ENCODE results near the gene RACK1. TPM values are rescaled to one million over a fixed set of nuclear protein-coding genes. Genes with fewer than 3 reads are reported as not detected.

The RACK1 gene
- total RNA-seq, 1 experiment from 2014 or later = 2,552 TPM

GRCh38 chr5:181283347-181283746 lies 39.6 kb upstream of the RACK1 start:
- no peaks in the 10 kb centered on the region; the same call in 1 of the 2 replicates for H3K27me3 Mint-ChIP-seq (ENCODE audit: low read depth)

More at GRCh38 chr5:181283347-181283746, 39.6 kb upstream of the RACK1 start:
- Histone ChIP-seq H4K8ac (replicated peaks; ENCODE audit: insufficient read length, low read depth, low read length) (no peak overlapping the region), H3K23ac (ENCODE audit: insufficient read length, low read depth, low read length) (no peak overlapping the region), H3K4ac (ENCODE audit: low read depth, low read length) (no peak overlapping the region), H3T11ph (ENCODE audit: low read length) (no peak overlapping the region), H4K91ac (ENCODE audit: insufficient read length, low read depth, low read length) (no peak overlapping the region), H3K23me2 (ENCODE audit: insufficient read length, low read depth, low read length, poor library complexity, severe bottlenecking) (peaks cover 9% of the 10 kb centered on the region), H3K79me2 (ENCODE audit: insufficient read depth, low read length) (no peaks in the 10 kb centered on the region; the same call in 1 of the 2 replicates), H2BK20ac (ENCODE audit: low read depth, low read length, poor library complexity, severe bottlenecking) (no peak overlapping the region), H2BK12ac (ENCODE audit: insufficient read length, low read depth, low read length) (no peak overlapping the region), H3K79me1 (ENCODE audit: insufficient read depth, low read depth, low read length, poor library complexity, severe bottlenecking) (peaks cover 8% of the 10 kb centered on the region), H3K9me3 (ENCODE audit: control insufficient read depth, low read depth, low read length) (no peaks in the 10 kb centered on the region), H3K56ac (ENCODE audit: insufficient read length, low read depth, low read length) (no peak overlapping the region), H2AK5ac (ENCODE audit: insufficient read length, low read length) (no peak overlapping the region), H3K9ac (ENCODE audit: extremely low read depth, insufficient read length, low read length) (no peak overlapping the region), H3K4me2 (ENCODE audit: insufficient read depth, insufficient read length, low read length) (no peak overlapping the region), H3K27me3 (ENCODE audit: insufficient read depth, low read length) (no peaks in the 10 kb centered on the region), H4K20me1 (ENCODE audit: control insufficient read depth, insufficient read depth, insufficient read length) (no peaks in the 10 kb centered on the region), H3K27ac (ENCODE audit: insufficient read length, low read depth, low read length) (no peak overlapping the region), H3K4me1 (ENCODE audit: insufficient read depth, low read length) (no peaks in the 10 kb centered on the region), H2BK120ac (ENCODE audit: low read depth, low read length, poor library complexity, severe bottlenecking) (no peak overlapping the region), H3K18ac (ENCODE audit: insufficient read length, low read depth, low read length) (no peak overlapping the region), H2AFZ (ENCODE audit: low read length) (no peak overlapping the region), H2BK15ac (ENCODE audit: low read depth, low read length) (no peak overlapping the region), H2BK5ac (ENCODE audit: insufficient read length, low read length) (no peak overlapping the region), H3K14ac (ENCODE audit: insufficient read depth, low read length) (no peak overlapping the region), H4K5ac (ENCODE audit: insufficient read length, low read depth, low read length) (no peak overlapping the region)
- Mint-ChIP-seq H3K9me3 (peaks cover 0 to 3% of the 10 kb centered on the region in 2 experiments; a peak in 2 of 5 replicates), H3K4me3 (peak overlapping the region; percentile 44 to 51; a peak in 4 of 5 replicates), H3K36me3 (ENCODE audit: insufficient read depth in 1 of 3, low read depth in 3 of 3) (peaks cover 12 to 36% (median 35%) of the 10 kb centered on the region in 3 experiments; a peak in 6 of 7 replicates), H3K27ac (no peak overlapping the region), H3K4me1 (peaks cover 11 to 15% of the 10 kb centered on the region in 2 experiments; a peak in 3 of 4 replicates)
- TF ChIP-seq CTCF (conservative IDR thresholded peaks at IDR 0.05) = no peak
- DNase-seq = no peak
- WGBS (ENCODE audit: extremely low coverage, insufficient read length, low lambda C conversion rate) = no CpG with 5 or more reads among the region's 13 CpGs

Data from H9 (cell line).